ENCODE results near the gene CDH12.
"Not testable (repeated sequence)": the region's sequence is repeated elsewhere in the genome, so short reads cannot be mapped to it uniquely, and the experiment has no call there.

The CDH12 gene

DNA sequence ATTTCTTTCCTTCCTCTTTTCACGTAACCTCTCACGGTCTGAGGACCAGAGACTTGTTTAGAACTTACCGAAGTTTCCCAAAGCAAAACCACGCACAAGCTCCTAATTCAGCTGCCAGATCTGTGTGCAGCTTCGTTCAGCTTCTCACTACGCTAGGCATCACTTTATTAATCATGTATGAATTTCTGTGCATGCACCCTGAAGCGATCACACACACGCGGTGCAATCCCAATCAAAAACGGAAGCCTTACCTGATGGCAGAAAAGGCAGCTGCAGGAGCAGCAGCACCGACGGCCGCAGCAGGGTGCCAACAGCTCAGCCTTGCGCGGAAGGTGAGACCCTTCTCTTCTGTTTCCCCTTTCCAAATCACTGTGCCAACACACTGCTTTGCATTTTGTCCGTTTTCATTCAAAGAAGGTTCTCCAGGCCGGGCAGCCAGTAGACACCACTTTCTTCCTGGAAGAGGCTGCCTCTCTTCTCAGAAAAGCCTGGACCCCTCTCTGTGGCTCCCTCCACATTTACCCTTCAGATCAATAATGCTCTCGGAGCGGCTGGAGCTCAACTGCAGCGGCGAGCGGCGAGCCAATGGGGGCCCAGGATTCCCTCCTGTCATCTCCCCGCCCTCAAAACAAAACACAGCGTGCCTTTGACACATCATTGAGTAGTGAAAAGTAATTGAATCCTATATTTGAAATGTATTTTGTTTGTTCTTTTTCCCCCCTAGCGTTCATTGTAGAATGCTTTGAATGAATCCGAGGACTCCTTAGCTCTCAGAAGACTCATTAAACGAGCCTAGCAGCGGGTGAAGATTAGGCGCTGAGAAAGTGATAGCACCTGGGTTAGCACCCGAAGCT is at the start of gene CDH12:
TSS of gene CDH12 (minus strand) at position 538 of the 854 bp plus-strand sequence.
- DNase-seq (ENCODE audit: low read depth in 1 of 2, low spot score in 1 of 2) = no peak

- DNase-seq (ENCODE audit: low read depth in 1 of 2, low spot score in 1 of 2) = no peak
Observed at GRCh38 chr5:22901885-22902284, 48.7 kb upstream of the CDH12 start.

DNA sequence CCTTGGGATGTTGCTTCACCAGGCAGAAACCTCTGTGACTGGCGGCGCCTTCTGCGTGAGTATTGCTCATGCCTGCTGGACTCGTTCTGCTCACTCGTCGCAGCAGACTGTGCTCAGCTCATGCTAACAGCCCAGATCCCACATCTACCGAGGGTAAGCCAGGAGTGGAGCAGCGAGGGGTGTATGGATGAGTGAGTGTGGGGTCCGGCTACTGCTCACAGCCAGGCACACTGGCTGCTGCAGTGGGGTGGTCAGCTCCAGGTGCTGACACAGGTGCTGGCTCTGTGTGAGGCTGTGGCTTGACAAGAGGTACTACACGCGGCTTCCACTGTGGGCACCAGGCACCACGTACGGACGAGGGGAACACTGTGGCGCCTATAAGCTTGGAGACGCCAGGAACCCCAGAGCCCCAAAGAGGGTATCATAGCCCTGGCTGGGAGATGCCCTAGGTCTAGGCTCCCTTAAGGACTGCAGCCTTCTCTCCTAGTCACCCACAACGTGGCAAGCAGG is 47.7 kb upstream of the CDH12 start:
- no peak for DNase-seq (ENCODE audit: low read depth in 1 of 2, low spot score in 1 of 2)

- no peak for DNase-seq (ENCODE audit: low read depth in 1 of 2, low spot score in 1 of 2)
Observed at GRCh38 chr5:22899341-22899740, 46.2 kb upstream of the CDH12 start.

- DNase-seq (ENCODE audit: low read depth in 1 of 2, low spot score in 1 of 2) = no peak
Observed at GRCh38 chr5:22896152-22896551, 43.0 kb upstream of the CDH12 start.

GRCh38 chr5:22892441-22892840 is 39.3 kb upstream of the CDH12 start:
- no peak for DNase-seq (ENCODE audit: low read depth in 1 of 2, low spot score in 1 of 2)

DNA sequence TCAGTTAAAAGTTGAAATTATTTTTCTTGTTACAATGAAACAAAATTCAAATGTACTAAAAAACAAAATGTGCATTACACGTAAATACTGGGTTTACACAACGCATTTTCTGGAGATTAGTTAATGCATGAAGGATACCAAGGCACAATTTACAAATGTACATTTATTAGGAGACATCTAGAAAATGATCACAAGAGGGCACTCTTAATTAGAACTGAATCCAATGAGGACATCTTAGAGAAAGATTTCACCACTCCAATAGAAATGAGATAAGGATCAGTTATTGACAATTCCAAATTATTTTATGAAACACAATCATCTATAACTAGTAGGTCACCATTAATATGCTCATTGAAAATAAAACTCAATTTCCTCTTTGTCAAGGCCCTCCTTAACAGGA is 36.6 kb upstream of the CDH12 start:
- no peak for DNase-seq (ENCODE audit: low read depth in 1 of 2, low spot score in 1 of 2)

DNA sequence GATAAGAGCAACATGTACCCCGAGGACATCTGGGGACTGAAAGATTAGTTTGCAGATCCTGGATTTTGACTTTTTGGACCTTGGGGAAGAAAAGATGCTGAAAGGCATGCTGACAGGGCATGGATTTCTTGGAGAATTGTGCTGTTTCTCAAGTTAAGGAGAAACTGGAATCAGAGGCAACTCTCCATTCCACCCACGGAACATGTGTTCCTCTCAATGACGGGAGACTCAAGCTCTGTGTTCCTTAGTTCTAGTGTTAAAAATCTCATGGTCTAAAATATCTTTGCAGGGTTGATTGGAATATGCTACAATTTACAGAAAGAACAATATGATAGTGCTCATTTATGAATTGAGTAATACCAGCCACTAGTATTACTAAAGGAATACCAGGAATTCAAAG is 34.4 kb upstream of the CDH12 start:
- DNase-seq (ENCODE audit: low read depth in 1 of 2, low spot score in 1 of 2) = no peak

- DNase-seq (ENCODE audit: low read depth in 1 of 2, low spot score in 1 of 2) = not testable (repeated sequence)
Observed at GRCh38 chr5:22858911-22859310, 5.8 kb upstream of the CDH12 start.

DNA sequence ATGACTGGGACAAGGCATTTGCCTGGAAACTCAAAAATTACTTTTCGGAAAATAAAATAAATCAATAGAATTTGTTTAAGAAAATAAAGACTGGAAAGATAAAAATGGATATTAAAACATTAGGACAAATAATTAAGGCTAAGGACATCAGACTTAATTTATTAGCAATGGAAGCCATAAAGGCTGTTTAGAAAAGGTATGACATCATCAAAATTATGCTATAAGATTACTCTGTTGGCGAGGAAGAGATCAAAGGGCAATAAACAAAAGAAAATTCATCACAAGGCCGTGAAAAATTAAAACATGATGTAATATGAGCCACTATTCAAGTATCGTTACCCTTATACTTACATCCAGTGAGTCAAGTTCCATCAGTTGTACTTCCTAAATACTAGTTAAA is 2.7 kb upstream of the CDH12 start:
- no peak for DNase-seq (ENCODE audit: low read depth in 1 of 2, low spot score in 1 of 2)

DNA sequence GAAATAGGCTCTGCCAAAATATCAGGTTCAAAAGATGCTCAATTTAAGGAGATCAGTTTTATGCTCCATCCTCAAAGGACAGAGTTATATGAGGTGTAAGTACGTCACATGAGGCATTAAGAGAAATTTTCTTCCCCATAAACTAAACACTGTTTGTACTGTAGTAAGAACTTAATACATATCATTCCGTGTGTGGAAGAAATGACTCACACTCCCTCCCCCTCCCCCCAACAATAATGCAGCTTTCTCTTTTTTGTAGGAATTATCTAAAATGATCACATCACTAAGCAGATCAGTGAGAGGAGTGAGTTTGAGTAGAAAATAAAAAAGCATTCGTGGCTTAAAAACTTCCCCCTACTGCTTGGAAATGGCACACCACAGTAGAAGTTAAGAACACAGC is 2.2 kb downstream of the CDH12 start:
- DNase-seq (ENCODE audit: low read depth in 1 of 2, low spot score in 1 of 2) = no peak

DNA sequence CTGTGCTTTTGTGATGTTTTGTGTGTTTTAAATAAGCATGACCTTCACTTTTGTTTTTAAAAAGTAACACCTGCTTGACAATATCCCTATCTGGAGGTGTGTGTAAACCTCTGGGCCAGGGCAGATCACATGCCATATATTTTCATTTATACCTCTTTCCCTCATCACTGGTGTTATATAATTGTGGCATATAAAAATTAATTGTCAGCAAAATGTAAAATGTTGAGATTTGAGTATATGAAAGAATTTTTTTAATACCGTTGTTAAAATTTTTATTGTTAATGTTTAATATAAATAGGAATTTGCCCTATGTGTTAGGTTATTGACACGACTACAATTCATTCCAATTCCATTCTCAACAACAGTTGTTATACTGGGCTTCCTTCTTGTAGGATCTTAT is 6.5 kb downstream of the CDH12 start:
- no peak for DNase-seq (ENCODE audit: low read depth in 1 of 2, low spot score in 1 of 2)

DNA sequence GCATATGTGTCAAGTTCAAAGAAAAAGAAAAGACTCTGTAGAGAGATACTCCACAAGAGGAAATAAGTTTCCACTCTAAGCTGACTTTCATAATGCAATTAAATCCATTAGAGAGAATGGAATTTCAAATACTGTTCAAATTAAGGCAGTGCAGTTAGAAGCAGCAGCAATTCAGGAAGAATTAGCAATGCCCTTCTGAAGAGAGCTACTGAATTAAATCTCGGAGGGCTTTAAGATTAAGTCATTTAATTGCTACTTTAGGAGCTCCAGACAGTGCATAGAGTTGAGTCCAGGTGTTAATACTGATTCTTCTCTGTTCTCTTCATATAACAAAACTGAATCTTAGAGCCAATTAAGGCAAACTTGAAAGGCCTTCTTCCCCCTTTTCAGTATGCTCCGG is 8.5 kb downstream of the CDH12 start:
- DNase-seq (ENCODE audit: low read depth in 1 of 2, low spot score in 1 of 2) = no peak

DNA sequence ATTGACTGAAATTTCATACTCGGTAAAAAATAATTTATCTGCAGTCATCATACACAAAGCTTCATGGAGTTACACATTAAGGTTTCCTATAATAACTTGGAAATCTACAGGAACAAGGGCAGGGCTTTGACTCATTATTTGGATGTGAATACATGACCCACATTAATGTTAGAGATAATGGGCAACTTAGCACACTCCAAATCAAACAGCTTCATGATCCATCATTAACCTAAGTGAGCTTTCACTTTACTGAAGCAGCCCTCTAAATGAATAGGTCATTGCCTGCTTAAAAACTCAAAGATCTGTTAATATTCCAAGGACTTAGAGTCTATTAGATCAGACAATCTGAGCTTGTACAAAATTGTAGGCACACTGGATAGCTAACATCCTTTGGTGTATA is 9.0 kb downstream of the CDH12 start:
- no peak for DNase-seq (ENCODE audit: low read depth in 1 of 2, low spot score in 1 of 2)

- DNase-seq (ENCODE audit: low read depth in 1 of 2, low spot score in 1 of 2) = no peak
Observed at GRCh38 chr5:22842574-22842973, 10.6 kb downstream of the CDH12 start.

- no peak for DNase-seq (ENCODE audit: low read depth in 1 of 2, low spot score in 1 of 2)
Observed at GRCh38 chr5:22837803-22838202, 15.3 kb downstream of the CDH12 start.

GRCh38 chr5:22835686-22836085 is 17.5 kb downstream of the CDH12 start:
- DNase-seq (ENCODE audit: low read depth in 1 of 2, low spot score in 1 of 2) = no peak

GRCh38 chr5:22793463-22793862 is 59.7 kb downstream of the CDH12 start:
- DNase-seq (ENCODE audit: low read depth in 1 of 2, low spot score in 1 of 2) = no peak

DNA sequence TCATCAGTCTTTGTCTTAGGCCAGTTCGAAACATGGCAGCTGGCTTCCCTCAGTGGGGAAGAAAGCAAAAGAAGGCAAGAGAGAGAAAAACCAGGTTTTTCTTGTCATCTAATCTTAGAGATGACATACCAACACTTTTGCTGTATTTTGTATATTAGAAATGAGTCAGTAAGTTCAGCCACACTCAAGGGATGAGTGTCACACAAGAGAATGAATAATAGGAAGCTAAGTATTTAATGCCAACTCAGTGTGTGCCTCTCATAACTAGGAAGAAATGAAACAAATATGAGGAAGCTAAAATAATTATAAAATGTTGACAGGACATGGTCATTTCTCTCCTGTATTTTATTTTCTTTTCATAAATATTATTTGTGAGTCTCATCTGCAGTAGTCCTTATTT is 65.3 kb downstream of the CDH12 start:
- DNase-seq (ENCODE audit: low read depth in 1 of 2, low spot score in 1 of 2) = no peak

- DNase-seq (ENCODE audit: low read depth in 1 of 2, low spot score in 1 of 2) = no peak
Observed at GRCh38 chr5:22787398-22787797, 65.7 kb downstream of the CDH12 start.

- DNase-seq (ENCODE audit: low read depth in 1 of 2, low spot score in 1 of 2) = no peak
Observed at GRCh38 chr5:22780756-22781155, 72.4 kb downstream of the CDH12 start.

- no peak for DNase-seq (ENCODE audit: low read depth in 1 of 2, low spot score in 1 of 2)
Observed at GRCh38 chr5:22779499-22779898, 73.6 kb downstream of the CDH12 start.

DNA sequence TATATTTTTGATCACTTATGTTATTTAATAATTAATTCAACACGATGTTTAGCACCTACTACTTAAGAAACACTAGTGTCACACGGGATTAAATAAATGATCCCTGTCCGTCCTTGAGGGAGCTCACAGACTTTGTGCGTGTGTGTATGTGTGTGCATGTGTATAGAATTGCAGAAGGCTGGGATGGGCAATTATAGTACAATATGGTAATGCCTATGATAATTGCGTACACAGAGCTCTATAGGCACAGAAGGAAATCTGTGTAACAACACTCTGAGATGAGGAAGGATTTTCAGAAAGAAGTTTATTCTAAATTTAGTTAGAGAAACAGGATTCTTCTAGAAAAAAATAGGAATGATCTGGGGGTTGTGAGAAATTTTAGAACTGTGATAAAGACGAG is 76.9 kb downstream of the CDH12 start:
- no peak for DNase-seq (ENCODE audit: low read depth in 1 of 2, low spot score in 1 of 2)
